ENCODE results near the gene IRGM.
A peak's percentile ranks its signal among the peaks of the same experiment; 100 is the strongest.
"Not testable (repeated sequence)": the region's sequence is repeated elsewhere in the genome, so short reads cannot be mapped to it uniquely, and the experiment has no call there.

IRGM gene, protein sequence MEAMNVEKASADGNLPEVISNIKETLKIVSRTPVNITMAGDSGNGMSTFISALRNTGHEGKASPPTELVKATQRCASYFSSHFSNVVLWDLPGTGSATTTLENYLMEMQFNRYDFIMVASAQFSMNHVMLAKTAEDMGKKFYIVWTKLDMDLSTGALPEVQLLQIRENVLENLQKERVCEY

DNA sequence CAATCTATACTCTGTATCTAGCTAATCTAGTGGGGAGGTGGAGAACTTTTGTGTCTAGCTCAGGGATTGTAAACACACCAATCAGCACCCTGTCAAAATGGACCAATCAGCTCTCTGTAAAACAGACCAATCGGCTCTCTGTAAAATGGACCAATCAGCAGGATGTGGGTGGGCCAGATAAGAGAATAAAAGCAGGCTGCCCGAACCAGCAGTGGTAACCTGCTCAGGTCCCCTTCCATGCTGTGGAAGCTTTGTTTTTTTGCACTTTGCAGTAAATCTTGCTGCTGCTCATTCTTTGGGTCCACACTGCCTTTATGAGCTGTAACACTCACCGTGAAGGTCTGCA is at the start of gene IRGM:
Gene IRGM (plus strand): TSS at position 214 of the 346 bp plus-strand sequence. CDS start 1,603 bp downstream, outside the sequence.
- not testable (repeated sequence) for DNase-seq (ENCODE audit: low read depth)

DNA sequence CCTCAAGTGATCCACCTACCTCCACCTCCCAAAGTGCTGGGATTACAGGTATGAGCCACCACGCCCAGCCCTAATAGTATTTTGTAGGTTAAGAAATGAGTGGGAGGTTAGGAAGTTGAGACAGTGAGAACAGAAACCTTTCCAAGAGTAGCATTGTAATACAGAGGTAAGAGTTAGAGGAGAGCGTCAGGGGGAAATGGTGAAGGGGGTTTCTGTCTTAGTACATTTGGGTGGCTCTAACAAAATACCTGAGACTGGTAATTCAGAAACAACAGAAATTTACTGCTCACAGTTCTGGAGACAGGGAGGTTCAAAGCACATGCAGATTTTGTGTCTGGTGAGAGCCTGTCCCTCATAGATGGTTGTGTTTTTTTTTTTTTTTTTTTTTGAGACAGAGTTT is 48.9 kb upstream of the IRGM start:
- no peak for DNase-seq (ENCODE audit: low read depth)

DNA sequence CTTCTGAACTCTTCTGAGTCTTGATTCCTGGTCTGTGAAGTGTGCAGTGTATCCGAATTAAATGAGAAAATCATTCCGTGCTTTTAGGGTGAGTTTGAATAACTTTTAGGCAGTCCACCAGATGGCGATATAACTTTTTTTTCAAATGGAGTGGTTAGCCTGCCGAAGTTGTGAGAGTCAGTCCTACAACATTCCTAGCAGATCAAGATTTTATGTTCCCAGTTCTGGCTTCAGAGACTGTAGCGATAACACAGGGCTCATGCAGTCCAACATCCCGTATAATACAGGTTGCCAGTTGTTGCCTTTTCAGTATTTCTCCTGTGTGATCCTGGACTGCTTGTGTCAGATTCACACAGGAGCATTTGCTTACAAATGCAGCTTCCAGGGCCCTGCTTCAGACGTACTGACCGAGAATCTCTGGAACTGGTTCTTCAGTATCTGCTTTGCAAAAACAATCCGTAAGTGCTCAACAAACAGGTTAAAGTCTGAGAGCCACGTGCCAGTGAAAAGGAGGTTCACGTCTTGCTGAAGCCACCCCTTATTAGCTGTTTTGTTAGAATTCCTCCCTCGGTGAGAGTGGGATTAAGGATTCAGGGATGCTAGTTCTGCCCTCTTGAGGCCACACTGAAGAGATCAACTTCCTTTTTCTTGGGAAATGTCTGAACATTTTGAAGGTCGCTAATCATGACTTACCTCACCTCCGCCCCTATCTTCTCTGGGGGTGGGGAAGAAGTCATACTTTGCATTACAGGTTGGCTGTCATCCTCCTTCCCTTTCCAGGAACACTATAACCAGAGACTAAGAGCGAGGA is 45.0 kb upstream of the IRGM start:
- DNase-seq (ENCODE audit: low read depth), result no peak

DNA sequence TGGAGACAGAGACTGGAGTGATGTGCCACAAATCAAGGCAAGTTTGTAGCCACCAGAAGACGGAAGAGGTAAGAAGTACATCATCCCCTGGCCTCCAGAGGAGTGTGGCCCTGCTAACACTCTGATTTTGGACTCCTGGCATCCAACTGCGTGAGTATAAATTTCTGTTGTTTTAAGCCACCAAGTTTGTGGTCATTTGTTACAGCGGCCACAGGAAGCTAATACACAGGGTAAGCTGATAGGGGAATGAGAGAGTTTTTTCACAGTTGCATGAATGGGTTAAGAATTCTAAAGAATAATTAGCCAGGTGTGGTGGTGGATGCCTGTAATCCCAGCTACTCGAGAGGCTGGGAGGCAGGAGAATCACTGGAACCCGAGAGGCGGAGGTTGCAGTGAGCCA is 41.9 kb upstream of the IRGM start:
- DNase-seq (ENCODE audit: low read depth), result no peak

DNA sequence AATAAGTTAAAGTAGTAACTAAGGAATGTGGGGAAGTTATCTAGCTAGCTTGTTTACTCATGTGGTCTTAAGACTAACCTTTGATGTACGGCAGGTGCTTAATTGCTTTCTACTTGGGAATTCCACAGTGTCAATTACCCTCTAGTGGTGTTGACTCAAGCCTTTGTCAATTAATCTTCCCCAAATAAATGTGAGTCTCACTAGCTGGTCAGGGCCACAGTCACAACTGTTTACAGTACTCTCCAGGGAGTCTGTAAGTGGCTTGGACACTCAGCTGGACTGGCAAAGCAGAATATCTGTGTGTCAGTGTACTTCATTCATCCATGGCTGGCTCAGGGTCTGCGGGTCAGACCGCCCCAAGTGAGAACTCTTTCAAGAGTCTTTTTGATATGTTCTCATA is 37.0 kb upstream of the IRGM start:
- no peak for DNase-seq (ENCODE audit: low read depth)

DNA sequence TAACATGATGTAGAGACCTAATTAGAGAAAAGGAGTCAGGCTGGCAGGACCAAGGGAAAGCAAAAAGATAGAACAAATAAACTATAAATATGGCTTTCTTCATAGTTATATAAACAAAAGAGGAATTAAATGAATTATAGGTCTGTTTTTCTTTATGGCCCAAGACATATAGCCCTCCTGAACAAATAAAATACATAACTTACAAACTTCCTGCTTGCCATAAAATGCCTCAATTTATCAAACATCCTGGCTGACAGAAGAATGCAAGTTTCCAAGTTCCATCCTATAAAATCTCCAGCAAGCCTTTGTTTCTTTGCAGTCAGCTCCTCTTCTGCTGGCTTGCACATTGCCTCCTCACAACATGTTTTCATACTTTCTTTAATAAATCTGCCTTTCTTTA is 31.3 kb upstream of the IRGM start:
- no peak for DNase-seq (ENCODE audit: low read depth)

DNA sequence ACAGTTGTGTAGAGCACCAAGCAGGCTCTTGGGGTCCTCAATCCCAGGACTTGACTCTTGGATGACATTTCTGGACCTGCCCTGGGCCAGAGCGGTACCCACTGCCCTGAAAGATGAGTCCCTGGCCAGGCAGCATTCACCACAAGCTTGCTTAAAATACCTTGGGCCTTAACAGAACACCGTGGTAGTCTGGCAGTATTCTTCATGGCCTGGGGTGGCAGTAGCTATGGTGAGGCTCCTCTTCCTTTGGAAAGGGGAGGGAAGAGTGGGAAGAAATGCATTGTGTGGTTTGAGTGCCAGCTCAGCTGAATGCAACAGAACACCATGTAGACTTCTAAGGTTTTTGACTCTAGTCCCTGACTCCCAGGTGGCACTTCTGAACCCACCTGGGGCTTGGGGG is 29.4 kb upstream of the IRGM start:
- DNase-seq (ENCODE audit: low read depth), result no peak

DNA sequence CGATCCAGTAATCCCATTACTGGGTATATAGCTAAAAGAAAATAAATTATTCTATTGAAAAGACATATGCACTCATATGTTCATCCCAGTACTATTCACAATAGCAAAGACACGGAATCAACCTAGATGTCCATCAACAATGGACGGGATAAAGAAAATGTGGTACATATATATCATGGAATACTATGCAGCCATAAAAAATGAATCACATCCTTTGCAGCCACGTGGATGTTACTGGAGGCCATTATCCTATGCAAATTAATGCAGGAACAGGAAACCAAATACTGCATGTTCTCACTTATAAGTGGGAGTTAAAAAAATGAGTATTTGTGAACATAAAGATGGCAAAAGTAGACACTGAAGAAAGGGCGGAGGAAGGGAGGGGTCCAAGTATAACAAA is 16.6 kb upstream of the IRGM start:
- DNase-seq (ENCODE audit: low read depth), result no peak

DNA sequence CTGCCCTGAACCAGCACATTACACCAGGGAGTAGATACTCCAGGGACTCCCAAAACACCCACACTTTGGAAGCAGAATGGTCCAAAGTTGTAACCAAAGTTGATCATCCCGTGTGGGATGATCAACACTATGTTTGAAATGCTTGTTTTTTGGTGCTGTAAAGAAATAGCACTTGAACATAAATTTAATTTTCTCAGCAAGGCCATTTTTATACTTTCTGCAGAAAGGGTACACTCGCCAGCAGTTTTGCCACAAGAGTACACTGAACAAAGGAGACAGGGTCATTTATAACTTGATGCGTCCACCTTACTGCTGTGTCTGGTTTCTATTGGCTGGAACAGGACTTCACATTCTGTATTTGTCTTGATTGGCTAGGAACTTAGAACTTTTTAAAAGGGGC is 14.5 kb upstream of the IRGM start:
- DNase-seq (ENCODE audit: low read depth), result not testable (repeated sequence)

DNA sequence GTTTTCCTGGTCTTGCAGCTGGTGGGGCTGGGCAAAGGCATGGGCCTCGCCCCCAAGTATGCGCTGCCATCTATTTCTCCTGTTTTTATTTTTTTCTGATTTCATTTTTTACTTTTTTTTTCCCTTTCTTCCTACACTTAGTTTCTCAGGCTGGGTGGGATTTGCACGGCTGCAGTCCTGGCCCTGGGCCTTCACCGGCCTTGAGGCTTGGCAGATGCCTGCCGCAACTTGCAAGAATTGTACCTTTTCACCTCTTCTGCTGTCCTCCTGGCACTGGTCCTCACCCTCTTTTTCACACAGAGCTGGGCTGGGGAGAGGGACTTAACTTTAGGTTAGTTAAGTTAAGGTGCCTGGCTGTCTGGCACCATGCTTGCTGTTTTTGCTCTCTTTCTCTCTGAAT is 10.3 kb upstream of the IRGM start:
- no peak for DNase-seq (ENCODE audit: low read depth)

DNA sequence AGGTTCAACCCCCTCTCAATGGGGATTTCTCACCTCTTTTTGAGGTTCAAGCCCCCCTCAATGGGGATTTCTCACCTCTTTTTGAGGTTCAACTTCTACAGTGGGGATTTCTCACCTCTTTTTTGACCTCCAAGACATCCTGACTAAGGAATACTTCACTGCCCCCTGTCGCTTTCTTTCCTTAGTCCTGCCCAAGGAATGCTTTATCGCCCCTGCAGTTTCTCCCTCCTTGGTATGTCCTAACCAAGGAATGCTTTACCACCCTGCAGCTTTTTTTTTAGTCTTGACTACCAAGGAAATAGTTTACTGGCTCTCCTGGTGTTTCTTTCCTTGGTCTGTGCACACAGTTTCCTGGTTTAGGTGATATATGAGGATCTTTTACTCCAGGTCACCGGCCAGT is 9.6 kb upstream of the IRGM start:
- DNase-seq (ENCODE audit: low read depth), result no peak

DNA sequence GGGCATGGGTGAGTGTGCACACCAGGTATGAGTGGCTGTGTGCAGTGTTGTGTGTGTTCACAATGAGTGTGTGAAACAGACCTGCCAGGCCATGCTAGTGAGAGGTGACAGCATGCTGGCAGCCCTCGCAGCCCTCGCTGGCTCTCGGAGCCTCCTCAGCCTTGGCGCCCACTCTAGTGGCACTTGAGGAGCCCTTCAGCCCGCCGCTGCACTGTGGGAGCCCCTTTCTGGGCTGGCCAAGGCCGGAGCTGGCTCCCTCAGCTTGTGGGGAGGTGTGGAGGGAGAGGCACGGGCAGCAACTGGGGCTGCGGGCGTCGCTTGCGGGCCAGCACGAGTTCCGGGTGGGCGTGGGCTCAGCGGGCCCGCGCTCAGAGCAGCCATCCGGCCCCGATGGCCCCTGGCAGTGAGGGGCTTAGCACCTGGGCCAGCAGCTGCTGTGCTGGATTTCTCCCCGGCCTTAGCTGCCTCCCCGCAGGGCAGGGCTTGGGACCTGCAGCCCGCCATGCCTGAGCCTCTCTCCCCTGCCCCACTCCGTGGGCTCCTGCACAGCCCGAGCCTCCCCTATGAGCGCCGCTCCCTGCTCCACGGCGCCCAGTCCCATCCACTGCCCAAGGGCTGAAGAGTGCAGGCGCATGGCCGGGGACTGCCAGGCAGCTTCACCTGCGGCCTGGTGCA is 999 bp upstream of the IRGM start:
- DNase-seq (ENCODE audit: low read depth), result not testable (repeated sequence)

DNA sequence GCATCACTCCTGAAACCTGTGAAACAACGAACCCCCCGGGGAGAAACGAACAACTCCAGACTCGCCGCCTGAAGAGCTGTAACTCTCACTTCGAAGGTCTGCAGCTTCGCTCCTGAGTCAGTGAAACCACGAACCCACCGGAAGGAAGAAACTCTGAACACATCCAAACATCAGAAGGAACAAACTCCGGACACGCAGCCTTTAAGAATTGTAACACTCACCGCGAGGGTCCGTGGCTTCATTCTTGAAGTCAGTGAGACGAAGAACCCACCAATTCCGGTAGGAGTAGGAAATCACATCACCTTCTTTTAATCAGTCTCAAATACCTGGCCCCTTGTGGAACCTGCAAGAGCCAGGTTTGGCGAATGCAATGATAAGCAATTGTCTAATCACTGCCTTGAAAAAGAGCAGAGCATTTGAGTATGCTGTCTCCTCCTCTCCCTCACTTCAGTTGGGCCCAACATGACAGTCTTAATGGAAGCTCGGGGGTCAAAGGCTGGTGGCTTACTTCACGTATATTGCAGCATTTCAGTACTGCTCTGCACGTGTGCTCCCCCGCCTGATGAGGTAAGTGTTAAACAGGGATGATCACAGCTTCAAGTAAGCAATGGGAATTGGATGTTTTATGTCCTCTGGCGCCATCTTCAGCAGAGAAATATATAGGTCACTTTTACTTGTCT is 473 bp downstream of the IRGM start:
- peak; percentile 49 for DNase-seq (ENCODE audit: low read depth)

DNA sequence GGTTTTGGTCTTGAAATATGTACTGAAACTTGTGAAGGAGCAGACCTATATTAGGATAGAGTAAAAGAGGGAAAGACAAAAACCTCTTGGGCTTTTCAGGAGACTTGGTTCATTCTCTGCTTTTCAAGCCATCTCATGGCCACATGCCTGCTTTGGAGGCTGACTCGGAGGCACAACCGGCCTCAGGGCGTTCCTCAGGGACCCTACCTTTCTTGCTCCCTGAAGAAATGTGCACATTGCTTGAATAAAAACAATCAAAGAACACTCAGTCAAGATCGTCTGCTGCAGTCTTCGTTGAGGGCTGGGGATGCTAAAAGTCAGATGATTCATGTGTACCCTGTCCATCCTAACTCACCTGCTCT is 994 bp downstream of the IRGM start:
- DNase-seq (ENCODE audit: low read depth), result no peak

DNA sequence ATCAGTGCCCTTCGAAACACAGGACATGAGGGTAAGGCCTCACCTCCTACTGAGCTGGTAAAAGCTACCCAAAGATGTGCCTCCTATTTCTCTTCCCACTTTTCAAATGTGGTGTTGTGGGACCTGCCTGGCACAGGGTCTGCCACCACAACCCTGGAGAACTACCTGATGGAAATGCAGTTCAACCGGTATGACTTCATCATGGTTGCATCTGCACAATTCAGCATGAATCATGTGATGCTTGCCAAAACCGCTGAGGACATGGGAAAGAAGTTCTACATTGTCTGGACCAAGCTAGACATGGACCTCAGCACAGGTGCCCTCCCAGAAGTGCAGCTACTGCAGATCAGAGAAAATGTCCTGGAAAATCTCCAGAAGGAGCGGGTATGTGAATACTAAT is 1.9 kb downstream of the IRGM start:
- DNase-seq (ENCODE audit: low read depth), result no peak

DNA sequence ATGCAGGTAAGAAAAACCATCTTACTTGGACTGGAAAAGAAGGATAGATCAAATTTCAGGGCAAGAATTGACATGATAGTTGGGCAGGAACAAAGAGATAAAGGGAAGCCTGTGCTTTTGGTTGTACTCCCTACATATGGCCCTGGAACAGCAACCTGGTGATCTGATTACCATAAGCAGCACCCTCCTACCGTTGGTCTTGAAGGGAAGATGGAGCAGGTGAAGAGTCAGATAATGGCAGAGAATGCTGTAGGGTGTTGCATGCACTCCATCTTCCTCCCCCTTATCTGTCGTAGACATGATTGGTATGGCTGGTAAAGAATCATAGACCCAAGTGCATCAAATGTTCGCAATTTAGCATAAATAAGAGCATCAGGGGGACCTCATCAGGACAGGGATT is 4.7 kb downstream of the IRGM start:
- no peak for DNase-seq (ENCODE audit: low read depth)

DNA sequence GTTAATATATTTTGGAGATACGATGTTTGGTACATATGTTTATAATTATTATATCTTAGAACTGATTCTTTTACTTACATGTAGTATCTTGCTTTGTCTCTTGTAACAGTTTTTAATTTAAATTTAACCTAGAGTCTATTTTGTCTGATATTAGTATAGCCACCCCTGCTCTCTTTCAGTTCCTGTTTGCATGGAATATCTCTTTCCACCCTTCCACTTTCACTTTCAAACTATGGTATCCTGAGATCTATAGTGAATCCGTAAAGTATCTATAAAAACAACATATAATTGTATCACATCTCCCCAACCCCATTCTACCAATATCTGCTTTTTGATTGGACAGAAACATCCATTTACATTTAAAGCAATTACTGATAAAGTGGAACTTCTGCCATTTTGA is 7.2 kb downstream of the IRGM start:
- DNase-seq (ENCODE audit: low read depth), result no peak

DNA sequence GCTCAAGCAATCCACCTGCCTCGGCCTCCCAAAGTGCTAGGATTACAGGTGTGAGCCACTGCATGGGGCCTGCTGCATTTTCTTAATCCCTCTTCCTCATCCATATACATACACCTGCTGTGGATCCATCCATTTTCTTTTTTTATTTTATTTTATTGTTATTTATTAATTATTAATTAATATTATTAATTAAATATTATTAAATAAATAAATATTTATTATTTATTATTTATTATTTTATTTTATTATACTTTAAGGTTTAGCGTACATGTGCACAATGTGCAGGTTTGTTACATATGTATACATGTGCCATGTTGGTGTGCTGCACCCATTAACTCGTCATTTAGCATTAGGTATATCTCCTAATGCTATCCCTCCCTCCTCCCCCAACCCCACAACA is 10.4 kb downstream of the IRGM start:
- DNase-seq (ENCODE audit: low read depth), result not testable (repeated sequence)

DNA sequence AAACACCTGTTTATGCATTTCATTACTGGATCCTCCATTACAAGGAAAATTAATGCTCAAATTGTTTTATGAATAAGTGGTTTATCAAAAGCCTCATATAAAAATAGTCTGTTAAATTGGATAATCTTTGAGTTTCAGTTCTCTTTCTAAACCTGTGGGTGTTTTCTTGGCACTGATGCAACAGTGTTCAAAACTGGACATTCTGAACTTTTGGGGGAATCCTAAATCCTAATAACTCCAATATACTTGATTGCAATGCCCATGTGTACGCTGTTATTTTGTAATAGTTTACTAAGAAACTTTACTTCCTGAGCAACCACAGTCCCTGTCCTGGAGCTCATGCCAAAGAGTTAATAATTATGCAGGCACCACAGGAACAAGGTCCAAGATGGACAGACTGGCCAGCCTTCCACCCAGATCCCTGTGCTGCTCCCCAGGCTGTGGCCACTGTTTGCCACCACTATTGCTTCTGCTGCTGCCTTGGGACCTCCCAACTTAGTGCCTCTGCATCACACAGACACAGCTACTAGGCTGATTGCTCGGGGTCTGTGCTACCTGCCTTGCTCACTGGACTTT is 14.0 kb downstream of the IRGM start:
- DNase-seq (ENCODE audit: low read depth), result no peak

DNA sequence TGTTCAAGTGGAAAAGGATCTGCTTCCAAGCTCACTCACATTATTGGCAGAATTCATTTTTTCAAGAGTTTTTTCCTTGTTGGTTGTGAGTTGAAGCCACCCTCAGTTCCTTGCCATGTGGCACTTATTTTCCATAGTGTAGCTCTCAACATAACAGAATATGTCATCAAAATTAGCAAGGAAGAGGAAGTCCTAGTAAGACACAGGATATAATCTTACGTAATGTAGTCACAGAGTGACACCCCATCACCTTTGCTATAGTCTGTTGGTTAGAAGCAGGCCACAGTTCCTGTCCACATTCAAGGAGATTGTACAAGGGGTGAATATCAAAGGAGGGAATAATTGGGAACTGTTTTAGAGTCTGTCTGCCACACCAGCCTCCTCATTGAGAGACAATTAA is 15.7 kb downstream of the IRGM start:
- no peak for DNase-seq (ENCODE audit: low read depth)

DNA sequence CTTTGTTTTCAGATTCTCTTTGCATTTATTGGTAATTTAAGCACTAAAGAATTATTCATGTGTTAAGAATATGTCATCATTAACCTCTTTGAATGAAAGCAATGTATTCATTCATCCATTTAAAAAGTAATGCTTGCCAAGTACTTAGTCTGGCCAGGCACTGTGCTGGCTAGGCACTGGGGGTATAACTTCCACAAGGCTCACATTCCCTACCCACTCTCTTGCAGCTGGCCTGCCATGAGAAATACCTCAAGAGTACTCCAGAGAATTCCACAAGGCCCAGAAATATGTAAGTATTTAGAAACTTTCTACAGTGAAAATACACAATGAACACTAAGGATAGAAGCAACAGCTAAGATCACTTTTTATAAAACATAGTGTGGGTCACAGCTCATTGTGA is 33.0 kb downstream of the IRGM start:
- no peak for DNase-seq (ENCODE audit: low read depth)
